Liver (tissue), 9 donors: ENCODE results near the gene SHC2. TPM values are rescaled to one million over a fixed set of nuclear protein-coding genes. Genes with fewer than 3 reads are reported as not detected.

Experiments used
- DNase-seq: peaks from one replicate; pipeline ENCODE4 v3.0.0-alpha.2; 2017; ENCODE audit warnings: low spot score
- H3K27ac ChIP-seq, 2 donors: one replicate each; pipeline ENCODE4 v1.7.0; 2013; ENCODE audit warnings: inconsistent platforms in 2 of 2, low read length in 2 of 2, control low read depth in 1 of 2, low read depth in 1 of 2, mild to moderate bottlenecking in 1 of 2
- H3K27me3 ChIP-seq, 4 donors: one replicate each; pipeline versions ENCODE4 v1.6.1 to v1.7.0; 2013; ENCODE audit warnings: low read length in 3 of 4, inconsistent platforms in 1 of 4, mild to moderate bottlenecking in 1 of 4, moderate library complexity in 1 of 4; ENCODE audit not compliant: control insufficient read depth in 4 of 4, insufficient read depth in 4 of 4
- H3K36me3 ChIP-seq, 4 donors: one replicate each; pipeline versions ENCODE4 v1.6.1 to v1.7.0; 2013; ENCODE audit warnings: low read length in 3 of 4, mild to moderate bottlenecking in 3 of 4, low read depth in 1 of 4, moderate library complexity in 1 of 4; ENCODE audit not compliant: control insufficient read depth in 4 of 4, insufficient read depth in 3 of 4
- H3K4me1 ChIP-seq, 4 donors: one replicate each; pipeline versions ENCODE4 v1.6.1 to v1.7.0; 2013; ENCODE audit warnings: low read length in 3 of 4, mild to moderate bottlenecking in 3 of 4, moderate library complexity in 1 of 4; ENCODE audit not compliant: control insufficient read depth in 4 of 4, insufficient read depth in 4 of 4
- H3K4me3 ChIP-seq, 3 donors: one replicate each; pipeline versions ENCODE4 v1.6.1 to v1.7.0; 2013; ENCODE audit warnings: low read length in 3 of 3, control low read depth in 1 of 3, low read depth in 1 of 3, mild to moderate bottlenecking in 1 of 3
- H3K9ac ChIP-seq, 2 donors: one replicate each; pipeline ENCODE4 v1.7.0; 2013; ENCODE audit warnings: low read length in 2 of 2, mild to moderate bottlenecking in 2 of 2, moderate library complexity in 2 of 2, control low read depth in 1 of 2, low read depth in 1 of 2
- H3K9me3 ChIP-seq, 4 donors: one replicate each; pipeline versions ENCODE4 v1.6.1 to v1.7.0; 2013; ENCODE audit warnings: low read length in 3 of 4; ENCODE audit not compliant: control insufficient read depth in 4 of 4
- EGR1 ChIP-seq, 2 donors: IDR thresholded peaks; 2 replicates each; pipeline ENCODE4 v1.6.1; 2016 to 2018; ENCODE audit warnings: antibody characterized with exemption in 2 of 2, low read depth in 2 of 2
- FOXA1 ChIP-seq: IDR thresholded peaks from 2 replicates; pipeline ENCODE4 v1.6.1; 2016; ENCODE audit warnings: antibody characterized with exemption
- FOXA2 ChIP-seq: IDR thresholded peaks from 2 replicates; pipeline ENCODE4 v1.6.1; 2016; ENCODE audit warnings: antibody characterized with exemption
- GABPA ChIP-seq, 2 donors: IDR thresholded peaks in 1 of 2; conservative IDR thresholded peaks in 1 of 2; 2 replicates each; pipeline ENCODE4 v1.6.1; 2016; ENCODE audit warnings: antibody characterized with exemption in 2 of 2, mild to moderate bottlenecking in 1 of 2, moderate library complexity in 1 of 2
- HNF4A ChIP-seq, 2 donors: conservative IDR thresholded peaks; 2 replicates each; pipeline ENCODE4 v1.6.1; 2016; ENCODE audit warnings: antibody characterized with exemption in 2 of 2, mild to moderate bottlenecking in 2 of 2
- HNF4G ChIP-seq: IDR thresholded peaks from 2 replicates; pipeline ENCODE4 v1.6.1; 2016; ENCODE audit warnings: antibody characterized with exemption
- JUND ChIP-seq, 2 donors: IDR thresholded peaks; 2 replicates each; pipeline ENCODE4 v1.6.1; 2016; ENCODE audit warnings: antibody characterized with exemption in 2 of 2
- NR2F2 ChIP-seq: IDR thresholded peaks from 2 replicates; pipeline ENCODE4 v1.6.1; 2016; ENCODE audit warnings: antibody characterized with exemption
- RAD21 ChIP-seq, 2 donors: IDR thresholded peaks; 2 replicates each; pipeline ENCODE4 v1.6.1; 2016; ENCODE audit warnings: antibody characterized with exemption in 2 of 2, mild to moderate bottlenecking in 2 of 2
- SP1 ChIP-seq: IDR thresholded peaks from 2 replicates; pipeline ENCODE4 v1.6.1; 2018; ENCODE audit warnings: antibody characterized with exemption, mild to moderate bottlenecking
- TAF1 ChIP-seq: conservative IDR thresholded peaks from 2 replicates; pipeline ENCODE4 v1.6.1; 2016; ENCODE audit warnings: antibody characterized with exemption, mild to moderate bottlenecking
- YY1 ChIP-seq: IDR thresholded peaks from 2 replicates; pipeline ENCODE4 v1.6.1; 2016; ENCODE audit warnings: antibody characterized with exemption, mild to moderate bottlenecking
- WGBS: extraction: QIAGEN DNeasy Blood & Tissue Kit; methylation state at CpG from one replicate; pipeline ENCODE4 v1.1.7; 2013; 5-methylcytosine and 5-hydroxymethylcytosine counted together
- polyA plus RNA-seq, 2 donors: library from polyadenylated mRNA; stranded (reverse) in 1 of 2; unstranded in 1 of 2; fragments of 200-250 nt in 1 of 2; fragments of >200 nt in 1 of 2; fragmentation: Nextera tagmentation in 1 of 2; extraction: Ambion mirVana in 1 of 2; gene quantifications; one replicate each; pipeline versions ENCODE4 v1.2.1 to v1.2.3, GENCODE V29; 2013 to 2015
- total RNA-seq, 2 donors: library from RNA; depleted of rRNA; stranded (reverse); fragments of >200 nt; gene quantifications; one replicate each; pipeline ENCODE4 v1.2.3, GENCODE V29; 2014
- TF ChIP-seq, protein P1 (sequence below): IDR thresholded peaks from 2 replicates; pipeline ENCODE4 v1.6.1; 2016; ENCODE audit warnings: antibody characterized with exemption
- TF ChIP-seq, protein P2 (sequence below): IDR thresholded peaks from 2 replicates; pipeline ENCODE4 v1.6.1; 2016; ENCODE audit warnings: antibody characterized with exemption
- TF ChIP-seq, protein P3 (sequence below): IDR thresholded peaks from 2 replicates; pipeline ENCODE4 v1.6.1; 2016; ENCODE audit warnings: antibody characterized with exemption
- TF ChIP-seq, protein P4 (sequence below): fragments of 150-350 bp; IDR thresholded peaks from 2 replicates; pipeline ENCODE4 v1.5.1; 2017; ENCODE audit warnings: improper control_type of control experiment, low read depth, low read length; ENCODE audit not compliant: missing input control
- donor health status: healthy.
- donor health status: healthy.
- donor health status: healthy.
- donor health status: healthy.
- donor health status: healthy.

SHC2 gene
- total and polyA plus RNA-seq, 4 donors: 15.6 to 43.0 (median 23.0) TPM

DNA sequence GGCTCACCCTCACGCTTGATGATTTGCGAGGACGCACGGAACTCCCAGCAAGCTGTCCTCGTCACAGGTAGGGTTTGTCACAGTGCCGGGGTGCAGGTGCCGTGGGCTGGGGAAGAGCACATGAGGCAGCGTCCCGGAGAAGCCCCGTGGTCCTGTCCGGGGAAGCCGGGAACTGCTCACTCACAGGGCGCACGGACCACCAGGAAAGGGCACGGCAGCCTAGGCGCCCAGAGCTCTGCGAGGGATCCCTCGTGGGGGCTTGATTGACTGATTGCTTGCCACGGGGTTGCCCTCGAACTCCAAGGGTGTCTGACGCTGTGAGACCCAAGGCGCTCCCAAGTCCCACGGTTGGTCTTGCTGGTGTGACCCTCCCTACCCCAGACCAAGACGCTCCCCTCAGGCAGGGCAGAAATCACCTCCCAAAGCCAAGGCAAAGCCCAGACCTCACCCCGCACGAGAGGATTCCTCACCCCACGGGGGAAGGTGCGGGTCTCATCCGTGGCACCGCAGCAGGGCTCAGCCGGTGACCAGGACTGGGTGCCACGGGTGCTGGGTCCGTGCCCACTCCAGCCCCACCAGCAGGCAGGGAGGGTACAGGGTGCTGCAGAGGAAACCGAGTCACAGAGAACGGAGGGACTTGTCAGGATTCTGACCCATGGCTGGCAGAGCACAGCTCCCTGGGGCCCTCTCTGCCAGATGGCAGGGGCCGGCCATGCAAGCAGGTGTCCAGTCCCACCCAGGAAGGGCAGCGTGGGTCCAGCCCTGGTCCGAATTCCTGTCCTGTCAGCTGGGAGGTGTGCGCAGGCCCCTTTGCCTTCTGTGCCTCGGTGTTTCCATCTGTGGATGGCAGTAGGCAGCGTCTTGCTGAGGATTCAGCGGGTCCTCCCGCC, 59.6 kb downstream of the SHC2 start:
- Histone ChIP-seq H3K4me1 (no peaks in the 10 kb centered on the region), H3K4me3 (no peak overlapping the region), H3K36me3 (no peaks in the 10 kb centered on the region), H3K9ac (no peak overlapping the region), H3K27me3 (peaks cover 0 to 3% (median 0%) of the 10 kb centered on the region in 4 donors), H3K9me3 (no peaks in the 10 kb centered on the region), H3K27ac (no peak overlapping the region)
- no peak for DNase-seq
- WGBS: 86% methylated on average over 43 of the region's 43 CpGs
- no peak for TF ChIP-seq NR2F2
- TF ChIP-seq, protein P1, sequence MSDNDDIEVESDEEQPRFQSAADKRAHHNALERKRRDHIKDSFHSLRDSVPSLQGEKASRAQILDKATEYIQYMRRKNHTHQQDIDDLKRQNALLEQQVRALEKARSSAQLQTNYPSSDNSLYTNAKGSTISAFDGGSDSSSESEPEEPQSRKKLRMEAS: no peak
- TF ChIP-seq HNF4G: no peak
- TF ChIP-seq EGR1 (IDR thresholded peaks at IDR 0.05; ENCODE audit: low read depth in 2 of 2): no peak
- TF ChIP-seq FOXA1: no peak
- TF ChIP-seq, protein P2, sequence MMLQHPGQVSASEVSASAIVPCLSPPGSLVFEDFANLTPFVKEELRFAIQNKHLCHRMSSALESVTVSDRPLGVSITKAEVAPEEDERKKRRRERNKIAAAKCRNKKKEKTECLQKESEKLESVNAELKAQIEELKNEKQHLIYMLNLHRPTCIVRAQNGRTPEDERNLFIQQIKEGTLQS: no peak
- TF ChIP-seq, protein P3, sequence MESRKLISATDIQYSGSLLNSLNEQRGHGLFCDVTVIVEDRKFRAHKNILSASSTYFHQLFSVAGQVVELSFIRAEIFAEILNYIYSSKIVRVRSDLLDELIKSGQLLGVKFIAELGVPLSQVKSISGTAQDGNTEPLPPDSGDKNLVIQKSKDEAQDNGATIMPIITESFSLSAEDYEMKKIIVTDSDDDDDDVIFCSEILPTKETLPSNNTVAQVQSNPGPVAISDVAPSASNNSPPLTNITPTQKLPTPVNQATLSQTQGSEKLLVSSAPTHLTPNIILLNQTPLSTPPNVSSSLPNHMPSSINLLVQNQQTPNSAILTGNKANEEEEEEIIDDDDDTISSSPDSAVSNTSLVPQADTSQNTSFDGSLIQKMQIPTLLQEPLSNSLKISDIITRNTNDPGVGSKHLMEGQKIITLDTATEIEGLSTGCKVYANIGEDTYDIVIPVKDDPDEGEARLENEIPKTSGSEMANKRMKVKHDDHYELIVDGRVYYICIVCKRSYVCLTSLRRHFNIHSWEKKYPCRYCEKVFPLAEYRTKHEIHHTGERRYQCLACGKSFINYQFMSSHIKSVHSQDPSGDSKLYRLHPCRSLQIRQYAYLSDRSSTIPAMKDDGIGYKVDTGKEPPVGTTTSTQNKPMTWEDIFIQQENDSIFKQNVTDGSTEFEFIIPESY: no peak
- TF ChIP-seq SP1: no peak
- no peak for TF ChIP-seq HNF4A (conservative IDR thresholded peaks at IDR 0.05)
- TF ChIP-seq RAD21 (IDR thresholded peaks at IDR 0.05): no peak

DNA sequence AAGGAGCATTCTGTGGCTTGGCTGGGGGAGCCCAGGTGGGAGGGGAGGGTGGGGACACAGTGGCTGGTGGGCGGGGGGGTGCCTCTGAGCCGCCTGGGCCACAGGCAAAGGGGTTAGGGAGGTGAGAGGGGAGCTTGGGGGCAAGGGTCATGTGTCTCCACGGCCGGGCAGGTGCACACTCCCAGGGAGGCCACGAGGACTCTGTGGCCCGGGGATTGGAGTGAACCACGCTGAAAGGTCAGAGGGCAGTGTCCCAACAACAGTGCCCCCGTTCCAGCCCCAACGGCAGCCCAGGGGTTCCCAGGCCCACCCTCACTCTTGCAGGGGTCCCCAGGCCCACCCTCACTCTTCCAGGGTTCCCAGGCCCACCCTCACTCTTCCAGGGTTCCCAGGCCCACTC, 61.5 kb downstream of the SHC2 start:
- 49% methylated on average over 9 of the region's 9 CpGs for WGBS

More for the DNA sequence above, 61.5 kb downstream of the SHC2 start:
- TF ChIP-seq, protein P4, sequence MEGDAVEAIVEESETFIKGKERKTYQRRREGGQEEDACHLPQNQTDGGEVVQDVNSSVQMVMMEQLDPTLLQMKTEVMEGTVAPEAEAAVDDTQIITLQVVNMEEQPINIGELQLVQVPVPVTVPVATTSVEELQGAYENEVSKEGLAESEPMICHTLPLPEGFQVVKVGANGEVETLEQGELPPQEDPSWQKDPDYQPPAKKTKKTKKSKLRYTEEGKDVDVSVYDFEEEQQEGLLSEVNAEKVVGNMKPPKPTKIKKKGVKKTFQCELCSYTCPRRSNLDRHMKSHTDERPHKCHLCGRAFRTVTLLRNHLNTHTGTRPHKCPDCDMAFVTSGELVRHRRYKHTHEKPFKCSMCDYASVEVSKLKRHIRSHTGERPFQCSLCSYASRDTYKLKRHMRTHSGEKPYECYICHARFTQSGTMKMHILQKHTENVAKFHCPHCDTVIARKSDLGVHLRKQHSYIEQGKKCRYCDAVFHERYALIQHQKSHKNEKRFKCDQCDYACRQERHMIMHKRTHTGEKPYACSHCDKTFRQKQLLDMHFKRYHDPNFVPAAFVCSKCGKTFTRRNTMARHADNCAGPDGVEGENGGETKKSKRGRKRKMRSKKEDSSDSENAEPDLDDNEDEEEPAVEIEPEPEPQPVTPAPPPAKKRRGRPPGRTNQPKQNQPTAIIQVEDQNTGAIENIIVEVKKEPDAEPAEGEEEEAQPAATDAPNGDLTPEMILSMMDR: no peak
- TF ChIP-seq, protein P3: no peak
- TF ChIP-seq RAD21 (IDR thresholded peaks at IDR 0.05) (no peak), HNF4A (conservative IDR thresholded peaks at IDR 0.05) (no peak), GABPA (IDR thresholded peaks at IDR 0.05 in 1 of 2, conservative IDR thresholded peaks at IDR 0.05 in 1 of 2) (no peak), TAF1 (no peak), FOXA2 (no peak), YY1 (no peak), JUND (IDR thresholded peaks at IDR 0.05) (no peak), HNF4G (no peak), EGR1 (IDR thresholded peaks at IDR 0.05; ENCODE audit: low read depth in 2 of 2) (no peak), FOXA1 (no peak), SP1 (no peak)
- TF ChIP-seq, protein P2: no peak
- TF ChIP-seq, protein P1: no peak
- Histone ChIP-seq H3K4me1 (no peaks in the 10 kb centered on the region), H3K9me3 (no peaks in the 10 kb centered on the region), H3K4me3 (no peak overlapping the region), H3K27me3 (peaks cover 0 to 3% (median 0%) of the 10 kb centered on the region in 4 donors), H3K9ac (no peak overlapping the region), H3K27ac (no peak overlapping the region), H3K36me3 (no peaks in the 10 kb centered on the region)
- no peak for DNase-seq
